GM18858 (cell line): ENCODE results near the gene POTEG.
"Not testable (repeated sequence)": the region's sequence is repeated elsewhere in the genome, so short reads cannot be mapped to it uniquely, and the experiment has no call there.

Experiments
- ATAC-seq: cut with Tn5 transposase; IDR thresholded peaks from one replicate; pipeline ENCODE4 v1.9.1; 2021; ENCODE audit not compliant: unreplicated experiment

POTEG gene

DNA sequence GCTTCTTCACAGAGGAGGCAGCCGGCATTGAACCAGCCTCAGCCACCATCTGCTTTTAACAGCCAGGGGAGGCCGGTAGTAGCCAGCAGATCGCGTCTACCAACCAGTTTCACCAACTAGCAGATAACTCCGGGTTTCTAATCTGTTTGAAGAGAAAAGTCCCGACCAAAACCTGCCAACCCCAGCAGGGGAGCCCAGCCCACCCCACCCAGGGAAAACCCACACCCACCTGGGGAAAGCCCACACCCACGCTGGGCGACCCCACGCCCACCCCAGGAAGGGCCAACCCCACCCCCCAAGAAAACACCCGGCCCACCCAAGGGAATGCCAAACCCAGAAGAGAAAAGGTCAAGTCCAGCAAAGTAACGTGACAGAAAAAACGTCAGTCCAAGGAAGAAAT lies at the start of gene POTEG:
TSS of gene POTEG (minus strand) at position 101 of the 400 bp plus-strand sequence. CDS start at position 49, 52 bp downstream.
- ATAC-seq, result not testable (repeated sequence)

DNA sequence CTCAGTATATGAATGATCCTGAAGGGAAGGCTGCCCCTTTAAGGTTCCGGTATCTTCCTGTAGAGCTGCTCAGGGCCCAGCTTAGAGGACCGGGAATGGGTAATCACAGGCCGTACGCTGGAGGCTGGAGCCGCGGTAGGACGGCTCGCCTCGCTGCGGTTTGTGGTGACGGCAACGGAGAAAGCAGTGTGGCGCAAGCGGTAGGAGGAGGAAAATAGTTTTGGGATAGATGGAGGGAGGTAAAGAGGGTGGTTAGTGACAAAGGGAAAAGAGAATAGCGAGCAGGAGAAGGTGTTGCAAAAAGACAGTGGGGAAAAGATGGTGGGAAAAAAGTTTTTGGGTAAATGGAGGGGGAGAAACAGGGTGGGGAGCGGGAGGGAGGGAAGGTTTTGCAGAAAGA lies 48.0 kb upstream of the POTEG start:
- ATAC-seq, result not testable (repeated sequence)

DNA sequence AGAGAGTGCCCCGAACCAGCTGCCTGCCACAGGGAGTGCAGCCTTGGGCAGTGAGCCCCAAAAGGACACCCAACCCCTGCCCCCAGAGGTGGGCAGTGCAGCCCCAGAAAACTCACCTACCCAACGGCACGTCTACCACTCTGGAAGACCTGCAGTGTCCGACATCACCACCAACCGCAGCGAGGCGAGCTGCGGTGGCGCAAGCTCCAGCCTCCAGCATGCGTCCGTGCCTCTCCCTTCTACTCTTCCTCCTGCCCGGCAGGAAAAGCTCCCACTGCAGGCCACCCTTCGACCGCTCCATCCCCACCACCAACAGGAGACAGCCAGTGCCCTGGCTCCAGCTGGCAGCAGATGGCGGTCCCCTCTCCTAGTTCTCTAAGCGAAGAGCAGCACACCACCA lies 47.3 kb upstream of the POTEG start:
- not testable (repeated sequence) for ATAC-seq

DNA sequence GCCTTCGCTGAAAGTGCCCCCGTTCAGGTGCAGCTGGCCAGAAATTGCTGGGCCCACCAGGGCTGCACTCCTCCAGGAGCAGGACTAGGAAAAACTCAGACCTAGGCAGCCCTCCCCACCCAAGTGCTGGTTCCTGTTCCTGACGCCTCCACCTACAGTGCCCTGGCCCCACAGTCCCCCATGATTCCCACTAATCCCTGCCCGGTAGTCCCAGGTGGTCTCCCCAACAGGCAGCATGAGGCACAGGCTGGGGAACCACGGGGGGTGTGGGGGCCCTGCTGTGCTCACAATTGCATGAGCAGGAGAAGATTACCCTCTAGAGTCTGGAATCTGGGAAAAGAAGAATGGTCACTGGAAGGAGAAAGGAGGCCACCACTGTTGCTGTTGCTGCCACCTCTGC lies 46.4 kb upstream of the POTEG start:
- ATAC-seq, result not testable (repeated sequence)

DNA sequence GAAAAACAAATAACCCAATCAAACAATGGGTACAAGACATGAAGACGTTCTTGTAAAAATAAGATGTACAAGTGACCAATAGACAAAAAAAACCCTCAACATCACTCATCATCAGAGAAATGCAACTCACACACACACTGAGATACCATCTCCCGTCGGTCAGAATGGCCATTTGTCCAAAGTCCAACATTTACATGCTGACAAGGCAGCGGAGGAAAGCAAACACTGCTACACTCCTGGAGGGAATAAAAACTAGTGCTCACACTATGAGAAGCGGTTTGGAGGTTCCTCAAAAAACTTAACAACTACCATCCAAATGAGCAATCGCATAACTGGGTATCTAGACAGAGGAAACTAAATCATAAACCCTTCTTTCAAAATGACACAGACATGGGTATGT lies 11.6 kb upstream of the POTEG start:
- ATAC-seq, result not testable (repeated sequence)

DNA sequence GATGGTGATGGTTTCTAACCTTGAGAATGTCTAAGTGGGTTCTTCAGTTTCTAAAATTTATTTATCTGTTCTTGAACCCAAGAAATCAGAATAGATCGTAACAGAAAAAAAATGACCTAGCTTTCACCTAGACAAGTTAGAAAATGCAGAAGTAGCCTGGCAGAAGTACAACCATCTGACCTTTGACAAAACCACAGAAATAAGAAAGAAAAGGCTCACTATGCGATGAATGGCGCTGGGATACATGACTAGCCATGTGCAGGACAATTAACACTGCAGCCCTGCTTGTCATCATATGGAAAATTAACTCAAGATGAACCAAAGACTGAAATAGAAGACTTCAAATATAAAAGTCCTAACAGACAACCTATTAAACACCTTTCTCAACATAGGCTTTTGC lies 5.7 kb upstream of the POTEG start:
- ATAC-seq, result not testable (repeated sequence)

DNA sequence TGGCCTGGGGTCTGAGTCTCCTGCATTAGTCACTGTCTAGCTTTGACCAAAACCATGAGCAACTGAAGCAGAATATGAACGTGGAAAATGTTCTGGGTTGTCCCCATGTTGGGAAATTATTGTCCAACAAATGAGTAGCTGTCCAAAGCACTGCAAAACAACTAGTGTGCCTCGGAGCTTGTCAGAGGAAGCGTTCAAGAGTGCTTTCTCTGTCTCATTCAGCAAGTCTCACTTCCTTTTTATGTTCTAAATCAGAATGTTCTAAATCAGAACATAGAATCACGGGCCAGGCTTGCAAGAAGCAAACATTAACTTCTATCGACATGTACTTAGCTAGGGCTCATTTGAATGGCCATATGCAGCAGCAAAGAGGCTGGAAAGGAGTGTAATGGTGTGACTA lies 5.1 kb upstream of the POTEG start:
- ATAC-seq, result not testable (repeated sequence)

DNA sequence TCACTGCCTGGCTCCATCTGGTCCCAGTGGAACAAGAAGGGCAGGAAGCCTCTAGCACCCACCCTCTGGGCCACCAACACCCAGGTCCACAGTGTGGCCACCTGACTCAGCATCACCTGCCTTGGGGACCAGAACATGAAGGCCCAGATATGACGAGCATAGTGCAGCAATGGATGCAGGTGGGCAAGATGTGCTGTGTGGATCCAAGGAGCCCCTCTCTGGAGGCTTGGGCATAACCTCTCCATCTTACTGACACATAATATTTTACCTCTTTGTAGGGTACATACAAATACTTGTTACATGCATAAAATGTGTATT lies 2.9 kb upstream of the POTEG start:
- ATAC-seq, result not testable (repeated sequence)

DNA sequence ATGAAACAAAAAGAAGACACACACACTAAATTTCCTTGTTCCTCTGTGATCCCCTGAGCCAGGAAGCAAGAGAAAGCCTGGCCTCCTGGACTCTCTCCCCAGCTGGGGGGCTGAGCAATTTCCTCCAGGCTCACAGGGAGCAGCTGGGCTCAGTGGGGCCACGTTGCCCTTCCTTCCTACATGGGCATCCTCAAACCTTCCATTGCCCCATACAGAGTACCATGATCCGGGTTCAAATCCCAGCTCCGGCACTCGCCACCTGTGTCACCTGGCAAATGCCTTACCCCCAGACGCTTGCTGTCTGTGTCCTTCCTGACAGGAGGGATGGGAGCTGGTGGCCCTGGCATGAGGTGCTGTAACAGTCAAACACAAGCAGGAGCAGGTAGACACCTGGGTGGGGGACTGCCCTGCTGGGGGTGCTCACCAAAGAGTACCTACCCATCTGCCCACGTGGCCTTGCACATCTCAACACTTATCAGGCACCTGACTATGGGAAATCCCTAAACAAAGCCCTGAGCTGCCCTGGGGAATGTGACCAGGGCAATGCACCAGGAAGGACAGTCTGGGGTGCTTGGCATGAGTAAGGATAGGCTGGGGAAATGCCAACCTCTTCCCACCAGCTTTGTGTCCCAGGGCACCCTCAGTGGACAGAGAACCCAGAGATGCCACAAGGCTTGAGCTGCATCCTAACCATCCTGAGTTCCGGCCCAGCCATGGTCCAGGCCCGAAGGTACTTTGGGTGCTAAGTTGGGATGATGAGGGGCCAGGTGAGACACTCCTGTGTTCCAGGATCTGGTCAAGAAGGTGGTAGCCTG lies 2.4 kb upstream of the POTEG start:
- not testable (repeated sequence) for ATAC-seq

DNA sequence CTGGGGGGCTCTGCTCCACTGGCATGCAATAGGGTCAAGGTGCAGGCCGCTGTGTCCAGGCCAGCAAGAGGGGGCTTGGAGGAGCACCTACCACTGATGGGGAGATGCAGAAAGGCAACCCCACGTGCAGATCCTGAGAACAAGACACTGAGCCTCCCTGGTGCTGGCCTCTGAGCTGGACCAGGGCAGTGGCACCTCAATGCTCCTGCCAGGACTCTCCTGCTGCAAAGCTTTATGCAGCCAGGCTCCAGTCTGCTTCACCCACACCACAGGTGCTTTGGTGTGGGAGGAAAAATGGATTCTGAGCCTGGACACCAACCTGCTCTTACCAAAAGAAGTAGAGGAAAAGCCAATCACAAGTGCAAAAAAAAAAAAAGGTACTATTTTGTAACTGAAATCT lies 1.7 kb upstream of the POTEG start:
- ATAC-seq, result not testable (repeated sequence)

DNA sequence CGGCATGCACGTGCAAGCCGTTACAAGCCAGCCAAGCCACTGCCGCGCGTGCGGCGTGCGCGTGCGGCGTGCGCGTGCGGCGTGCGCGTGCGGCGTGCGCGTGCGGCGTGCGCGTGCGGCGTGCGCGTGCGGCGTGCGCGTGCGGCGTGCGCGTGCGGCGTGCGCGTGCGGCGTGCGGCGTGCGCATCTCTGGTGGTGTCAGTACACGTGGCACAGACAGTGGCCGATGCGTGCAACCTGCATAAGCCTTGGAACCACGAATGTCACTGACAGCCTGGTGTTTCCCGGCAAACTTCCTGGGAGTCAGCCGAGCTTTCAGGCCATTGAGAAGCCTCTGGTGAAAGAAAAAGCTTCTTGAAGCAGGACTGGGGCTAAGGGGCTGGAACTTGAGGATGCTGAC lies 750 bp upstream of the POTEG start:
- ATAC-seq, result not testable (repeated sequence)

DNA sequence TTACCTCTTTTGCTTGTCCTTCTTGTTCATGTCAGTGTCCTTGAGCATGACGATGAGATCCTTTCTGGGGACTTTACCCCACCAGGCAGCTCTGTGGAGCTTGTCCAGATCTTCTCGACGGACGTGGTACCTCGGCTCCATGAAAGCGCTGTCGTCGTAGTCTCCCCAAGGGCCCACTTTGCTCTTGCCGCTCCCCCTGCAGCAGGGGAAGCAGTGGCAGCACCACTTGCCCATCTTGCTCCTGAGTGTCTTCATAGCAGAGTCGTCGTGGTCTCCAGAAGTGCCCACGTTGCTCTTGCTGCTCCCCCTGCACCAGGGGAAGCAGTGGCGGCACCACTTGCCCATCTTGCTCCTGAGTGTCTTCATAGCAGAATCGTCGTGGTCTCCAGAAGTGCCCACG lies 376 bp downstream of the POTEG start:
- ATAC-seq, result not testable (repeated sequence)

DNA sequence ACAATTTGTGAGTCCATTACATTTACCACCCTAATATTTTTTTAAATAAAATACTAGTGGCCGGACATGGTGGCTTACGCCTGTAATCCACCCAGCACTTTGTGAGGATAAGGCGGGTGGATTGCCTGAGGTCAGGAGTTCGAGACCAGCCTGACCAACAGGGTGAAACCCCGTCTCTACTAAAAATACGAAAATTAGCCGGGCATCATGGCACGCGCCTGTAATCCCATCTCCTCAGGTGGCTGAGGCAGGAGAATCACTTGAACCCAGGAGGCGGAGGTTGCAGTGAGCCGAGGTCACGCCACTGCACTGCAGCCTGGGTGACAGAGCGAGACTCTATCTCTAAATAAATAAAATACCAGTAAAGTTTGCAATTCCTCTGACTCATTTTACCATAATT lies 25.6 kb downstream of the POTEG start:
- not testable (repeated sequence) for ATAC-seq

DNA sequence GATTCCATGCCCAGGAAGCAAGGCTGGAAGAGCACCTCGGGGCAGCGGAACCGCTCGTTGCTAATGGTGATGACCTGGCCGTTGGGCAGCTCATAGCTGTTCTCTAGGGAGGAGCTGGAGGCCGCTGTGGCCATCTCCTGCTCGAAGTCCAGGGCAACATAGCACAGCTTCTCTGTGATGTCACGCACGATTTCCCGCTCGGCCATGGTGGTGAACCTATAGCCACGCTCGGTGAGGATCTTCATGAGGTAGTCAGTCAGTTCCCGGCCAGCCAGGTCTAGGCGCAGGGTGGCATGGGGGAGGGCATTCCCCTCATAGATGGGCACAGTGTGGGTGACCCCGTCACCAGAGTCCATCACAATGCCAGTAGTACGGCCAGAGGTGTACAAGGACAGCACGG lies 32.0 kb downstream of the POTEG start:
- not testable (repeated sequence) for ATAC-seq

DNA sequence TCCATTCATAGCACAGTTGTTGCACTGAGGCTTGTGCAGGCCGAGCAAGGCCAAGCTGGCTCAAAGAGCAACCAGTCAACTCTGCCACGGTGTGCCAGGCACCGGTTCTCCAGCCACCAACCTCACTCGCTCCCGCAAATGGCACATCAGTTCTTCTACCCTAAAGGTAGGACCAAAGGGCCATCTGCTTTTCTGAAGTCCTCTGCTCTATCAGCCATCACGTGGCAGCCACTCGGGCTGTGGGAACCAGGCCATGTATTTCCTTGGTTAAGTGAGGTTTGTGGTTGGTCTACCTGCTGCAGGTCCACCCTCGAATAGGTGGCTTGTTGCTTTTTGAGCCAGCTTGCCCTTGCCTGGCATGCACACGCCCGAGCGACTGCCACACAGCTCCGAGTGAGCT lies 39.4 kb downstream of the POTEG start:
- not testable (repeated sequence) for ATAC-seq

DNA sequence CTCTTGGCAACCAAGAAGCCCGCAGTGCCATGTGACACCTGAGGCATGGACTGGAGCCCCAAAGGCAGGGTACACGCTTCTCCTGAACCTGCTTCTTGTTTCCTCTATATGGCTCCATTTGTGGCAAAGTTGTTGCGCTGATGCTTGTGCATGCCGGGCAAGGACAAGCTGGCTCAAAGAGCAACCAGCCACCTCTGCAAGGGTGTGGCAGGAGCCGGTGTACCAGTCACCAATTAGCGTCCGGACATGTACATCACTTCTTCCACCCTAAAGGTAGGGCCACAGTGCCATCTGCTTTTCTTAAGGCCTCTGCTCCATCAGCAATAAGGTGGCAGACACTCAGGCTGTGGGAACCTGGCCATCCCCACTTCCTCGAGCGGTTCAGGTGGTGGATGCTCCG lies 43.9 kb downstream of the POTEG start:
- not testable (repeated sequence) for ATAC-seq

DNA sequence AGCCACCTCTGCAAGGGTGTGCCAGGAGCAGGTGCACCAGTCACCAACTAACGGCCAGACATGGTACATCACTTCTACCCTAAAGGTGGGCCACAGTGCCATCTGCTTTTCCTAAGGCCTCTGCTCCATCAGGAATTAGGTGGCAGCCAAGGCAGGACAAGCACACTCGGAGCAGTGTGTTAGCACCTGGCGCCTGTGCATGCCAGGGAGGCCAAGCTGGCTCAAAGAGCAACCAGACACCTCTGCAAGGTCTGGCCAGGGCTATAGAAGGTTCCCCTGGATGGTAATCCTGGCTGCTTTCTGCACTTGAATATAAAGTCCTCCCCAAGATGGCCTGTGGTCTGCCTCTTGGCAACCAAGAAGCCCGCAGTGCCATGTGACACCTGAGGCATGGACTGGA lies 45.4 kb downstream of the POTEG start:
- not testable (repeated sequence) for ATAC-seq

DNA sequence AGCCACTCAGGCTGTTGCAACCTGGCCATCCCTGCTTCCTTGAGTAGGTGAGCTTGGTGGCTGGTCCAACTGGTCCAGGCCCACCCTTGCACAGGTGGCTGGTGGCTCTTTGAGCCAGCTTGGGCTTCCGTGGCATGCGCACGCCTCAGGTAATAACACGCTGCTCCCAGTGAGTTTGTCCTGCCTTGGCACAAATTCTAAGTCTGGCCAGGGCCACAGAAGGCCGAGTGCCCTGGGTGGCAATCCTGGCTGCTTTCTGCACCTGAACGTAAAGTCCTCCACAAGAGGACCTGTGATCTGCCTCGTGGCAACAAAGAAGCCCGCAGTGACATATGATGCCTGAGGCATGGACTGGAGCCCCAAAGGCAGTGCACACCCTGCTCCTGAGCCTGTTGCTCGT lies 47.1 kb downstream of the POTEG start:
- ATAC-seq, result not testable (repeated sequence)

DNA sequence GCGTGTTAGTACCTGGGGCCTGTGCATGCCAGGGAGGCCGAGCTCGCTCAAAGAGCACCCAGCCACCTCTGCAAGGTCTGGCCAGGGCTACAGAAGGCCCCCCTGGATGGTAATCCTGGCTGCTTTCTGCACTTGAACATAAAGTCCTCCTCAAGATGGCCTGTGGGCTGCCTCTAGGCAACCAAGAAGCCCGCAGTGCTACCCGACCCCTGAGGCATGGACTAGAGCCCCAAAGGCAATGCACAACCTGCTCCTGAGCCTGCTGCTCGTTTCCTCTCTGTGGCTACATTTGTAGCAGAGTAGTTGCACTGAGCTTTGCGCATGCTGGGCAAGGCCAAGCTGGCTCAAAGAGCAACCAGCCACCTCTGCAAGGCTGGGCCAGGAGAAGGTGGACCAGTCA lies 47.8 kb downstream of the POTEG start:
- not testable (repeated sequence) for ATAC-seq

DNA sequence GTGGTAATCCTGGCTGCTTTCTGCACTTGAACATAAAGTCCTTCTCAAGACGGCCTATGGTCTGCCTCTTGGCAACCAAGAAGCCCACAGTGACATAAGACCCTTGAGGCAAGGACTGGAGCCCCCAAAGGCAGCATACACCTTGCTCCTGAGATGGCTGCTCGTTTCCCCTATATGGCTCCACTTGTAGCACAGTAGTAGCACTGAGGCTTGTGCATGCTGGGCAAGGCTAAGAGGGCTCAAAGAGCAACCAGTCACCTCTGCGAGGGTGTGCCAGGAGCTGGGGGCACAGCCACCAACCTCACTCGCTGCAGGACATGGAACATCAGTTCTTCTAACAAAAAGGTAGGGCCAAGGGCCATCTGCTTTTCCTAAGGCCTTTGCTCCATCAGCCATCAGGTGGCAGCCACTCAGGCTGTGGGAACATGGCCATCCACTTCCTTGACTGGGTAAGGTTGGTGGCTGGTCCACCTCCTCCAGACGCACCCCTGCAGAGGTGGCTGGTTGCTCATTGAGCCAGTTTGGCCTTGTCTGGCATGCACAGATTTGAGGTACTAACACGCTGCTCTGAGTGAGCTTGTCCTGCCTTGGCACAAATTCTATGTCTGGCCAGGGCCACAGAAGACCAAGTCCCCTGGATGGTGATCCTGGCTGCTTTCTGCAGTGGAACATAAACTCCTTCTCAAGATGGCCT lies 49.9 kb downstream of the POTEG start:
- ATAC-seq, result not testable (repeated sequence)

DNA sequence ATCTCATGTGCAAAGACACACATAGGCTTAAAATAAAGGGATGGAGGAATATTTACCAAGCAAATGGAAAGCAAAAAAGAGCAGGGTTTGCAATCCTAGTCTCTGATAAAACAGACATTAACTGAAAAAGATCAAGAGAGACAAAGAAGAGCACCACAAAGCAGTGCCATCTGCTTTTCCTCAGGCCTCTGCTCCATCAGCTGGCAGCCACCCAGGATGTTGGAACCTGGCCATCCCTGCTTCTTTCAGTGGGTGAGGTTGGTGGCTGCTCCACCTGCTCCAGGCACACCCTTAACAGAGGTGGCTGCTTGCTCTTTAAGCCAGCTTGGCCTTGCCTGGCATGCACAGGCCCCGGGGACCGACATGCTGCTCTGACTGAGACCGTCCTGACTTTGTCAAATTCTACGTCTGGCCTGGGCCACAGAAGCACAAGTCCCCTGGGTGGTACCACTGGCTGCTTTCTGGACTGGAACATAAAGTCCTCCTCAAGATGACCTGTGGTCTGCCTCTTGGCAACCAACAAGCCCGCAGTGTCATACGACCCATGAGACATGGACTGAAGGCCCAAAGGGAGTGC lies 51.0 kb downstream of the POTEG start:
- ATAC-seq, result not testable (repeated sequence)

DNA sequence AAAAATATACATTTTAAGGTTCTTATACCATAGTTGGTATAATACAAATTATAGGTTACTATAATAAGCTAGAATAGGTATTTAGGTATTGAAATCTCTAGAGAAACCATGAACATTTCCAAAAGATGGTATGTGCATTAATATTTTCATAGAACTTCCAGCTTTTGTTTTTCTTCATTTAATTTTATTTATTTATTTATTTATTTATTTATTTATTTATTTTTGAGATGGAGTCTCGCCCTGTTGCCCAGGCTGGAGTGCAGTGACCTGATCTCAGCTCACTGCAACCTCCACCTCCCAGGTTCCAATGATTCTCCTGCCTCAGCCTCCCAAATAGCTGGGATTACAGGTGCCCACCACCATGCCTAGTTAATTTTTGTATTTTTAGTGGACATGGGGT lies 54.0 kb downstream of the POTEG start:
- not testable (repeated sequence) for ATAC-seq
